RWPE2 (cell line): Measurements from ENCODE around the gene DLG1.

ENCODE experiments used
- ATAC-seq: fragments of 200-7000 bp; cut with Tn5 transposase; 3 replicates; pipeline ENCODE4 v1.9.1; 2021; ENCODE audit warnings: low read depth
- DNase-seq: peaks from one replicate; pipeline ENCODE4 v3.0.0-alpha.2; 2020; ENCODE audit warnings: low spot score
- H3K27ac ChIP-seq: fragments of 450-650 bp; 2 replicates; pipeline ENCODE4 v1.5.1; 2017; ENCODE audit warnings: mild to moderate bottlenecking; ENCODE audit not compliant: poor library complexity, severe bottlenecking
- H3K27me3 ChIP-seq: fragments of 250-450 bp; sonication (Bioruptor Pico); 2 replicates; pipeline ENCODE4 v1.5.1; 2021; ENCODE audit warnings: mild to moderate bottlenecking, moderate library complexity; ENCODE audit not compliant: insufficient read depth, poor library complexity, severe bottlenecking
- H3K36me3 ChIP-seq: fragments of 250-450 bp; sonication (Bioruptor Pico); 2 replicates; pipeline ENCODE4 v1.5.1; 2020; ENCODE audit warnings: low read depth, mild to moderate bottlenecking, moderate library complexity
- H3K4me1 ChIP-seq: fragments of 250-450 bp; sonication (Bioruptor Pico); 2 replicates; pipeline ENCODE4 v1.5.1; 2021; ENCODE audit warnings: mild to moderate bottlenecking, moderate library complexity; ENCODE audit not compliant: insufficient read depth, poor library complexity, severe bottlenecking
- H3K4me3 ChIP-seq: fragments of 250-450 bp; sonication (Bioruptor Pico); 2 replicates; pipeline ENCODE4 v1.5.1; 2021; ENCODE audit warnings: mild to moderate bottlenecking, moderate library complexity; ENCODE audit not compliant: severe bottlenecking
- H3K9me3 ChIP-seq: fragments of 250-450 bp; sonication (Bioruptor Pico); 2 replicates; pipeline ENCODE4 v1.5.1; 2021; ENCODE audit warnings: mild to moderate bottlenecking, moderate library complexity; ENCODE audit not compliant: severe bottlenecking
- TF ChIP-seq, protein P1 (sequence below): fragments of 450-650 bp; IDR thresholded peaks from one replicate; pipeline ENCODE4 v1.5.1; 2017; ENCODE audit warnings: mild to moderate bottlenecking, moderate library complexity; ENCODE audit not compliant: poor library complexity, severe bottlenecking

The DLG1 gene

DNA sequence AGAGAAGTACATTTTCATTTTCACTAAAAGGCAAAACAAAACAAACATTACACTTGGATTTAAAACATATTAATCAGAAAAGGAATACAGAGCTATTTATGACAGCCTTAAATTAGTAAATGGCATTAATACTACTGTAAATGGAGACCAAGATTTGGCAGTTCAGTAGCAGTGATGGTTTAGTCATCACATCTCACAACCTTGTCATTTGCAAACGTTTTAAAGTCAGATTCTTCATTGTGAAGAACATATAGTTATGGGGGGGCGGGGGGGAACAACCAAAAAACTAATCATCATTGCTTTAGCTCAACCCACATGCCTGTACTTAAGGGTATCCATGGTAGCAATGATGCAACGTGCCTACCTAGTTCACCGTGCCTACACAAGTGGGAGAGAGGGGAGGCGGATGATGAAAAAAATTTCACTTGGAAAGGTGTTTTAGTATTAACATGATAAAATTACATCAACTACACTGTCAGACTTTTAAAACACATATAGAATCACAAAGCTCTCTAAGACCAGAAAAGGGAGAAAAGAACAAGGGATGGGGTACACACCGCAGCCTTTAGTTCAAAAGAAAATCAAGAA, 40.1 kb downstream of the DLG1 start:
- TF ChIP-seq, protein P1, sequence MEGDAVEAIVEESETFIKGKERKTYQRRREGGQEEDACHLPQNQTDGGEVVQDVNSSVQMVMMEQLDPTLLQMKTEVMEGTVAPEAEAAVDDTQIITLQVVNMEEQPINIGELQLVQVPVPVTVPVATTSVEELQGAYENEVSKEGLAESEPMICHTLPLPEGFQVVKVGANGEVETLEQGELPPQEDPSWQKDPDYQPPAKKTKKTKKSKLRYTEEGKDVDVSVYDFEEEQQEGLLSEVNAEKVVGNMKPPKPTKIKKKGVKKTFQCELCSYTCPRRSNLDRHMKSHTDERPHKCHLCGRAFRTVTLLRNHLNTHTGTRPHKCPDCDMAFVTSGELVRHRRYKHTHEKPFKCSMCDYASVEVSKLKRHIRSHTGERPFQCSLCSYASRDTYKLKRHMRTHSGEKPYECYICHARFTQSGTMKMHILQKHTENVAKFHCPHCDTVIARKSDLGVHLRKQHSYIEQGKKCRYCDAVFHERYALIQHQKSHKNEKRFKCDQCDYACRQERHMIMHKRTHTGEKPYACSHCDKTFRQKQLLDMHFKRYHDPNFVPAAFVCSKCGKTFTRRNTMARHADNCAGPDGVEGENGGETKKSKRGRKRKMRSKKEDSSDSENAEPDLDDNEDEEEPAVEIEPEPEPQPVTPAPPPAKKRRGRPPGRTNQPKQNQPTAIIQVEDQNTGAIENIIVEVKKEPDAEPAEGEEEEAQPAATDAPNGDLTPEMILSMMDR = no peak
- H3K27ac ChIP-seq = peak overlapping the region; percentile 21
- ATAC-seq (no peak), DNase-seq (no peak)
- no peaks in the 10 kb centered on the region for H3K27me3 ChIP-seq
- H3K4me3 ChIP-seq = no peak overlapping the region
- peaks cover 8% of the 10 kb centered on the region for H3K36me3 ChIP-seq
- peaks cover 33% of the 10 kb centered on the region for H3K4me1 ChIP-seq
- no peaks in the 10 kb centered on the region for H3K9me3 ChIP-seq

DNA sequence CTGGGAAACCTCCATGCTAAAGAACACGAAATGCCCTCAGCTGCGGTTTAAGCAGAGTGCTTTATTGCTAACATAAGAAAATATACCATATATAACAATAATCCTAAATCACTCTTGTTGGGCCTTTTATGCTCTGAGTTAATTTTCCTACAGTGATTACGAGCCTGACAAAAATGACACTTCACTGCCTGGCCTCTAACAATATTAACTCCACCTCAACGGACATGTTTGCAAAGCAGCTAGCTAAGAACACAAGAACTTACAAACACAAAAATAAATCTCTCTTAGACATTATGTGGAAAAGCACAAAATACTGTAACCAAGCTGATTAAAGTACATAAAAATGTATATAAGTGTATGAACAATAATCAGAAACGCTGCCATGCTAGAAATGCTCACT, 40.7 kb downstream of the DLG1 start:
- Histone ChIP-seq H3K9me3 (no peaks in the 10 kb centered on the region), H3K27me3 (no peaks in the 10 kb centered on the region), H3K27ac (peak overlapping the region; percentile 21), H3K4me1 (peaks cover 33% of the 10 kb centered on the region), H3K36me3 (peaks cover 4% of the 10 kb centered on the region), H3K4me3 (no peak overlapping the region)
- no peak for DNase-seq
- ATAC-seq = no peak
- TF ChIP-seq, protein P1 = no peak

DNA sequence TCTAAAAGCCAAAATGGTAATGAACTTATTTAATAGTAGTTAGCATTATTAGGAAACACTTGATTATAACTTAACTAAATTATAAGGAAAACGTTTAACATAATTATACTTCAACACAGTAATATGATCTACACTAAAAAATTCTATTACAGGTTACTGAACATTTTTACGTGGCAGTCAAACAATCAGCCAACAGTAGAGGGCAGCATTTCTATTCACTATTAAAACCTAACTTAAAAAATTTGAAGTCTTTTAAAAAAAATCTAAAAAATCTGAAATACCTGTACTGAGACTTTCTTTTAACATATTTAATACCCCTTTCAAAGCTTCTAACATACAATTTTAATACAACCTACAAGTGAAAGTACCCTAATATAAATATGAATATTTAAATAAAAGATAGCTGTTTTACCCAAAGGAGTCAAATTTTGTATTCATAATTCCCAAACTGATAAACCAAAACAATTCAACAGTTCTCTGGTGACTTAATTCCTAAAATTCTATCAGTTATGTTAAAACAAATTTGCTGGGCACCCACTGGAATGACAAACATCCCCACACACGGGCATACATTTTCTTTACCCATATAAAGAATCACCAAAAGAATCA, 41.5 kb downstream of the DLG1 start:
- Histone ChIP-seq H3K4me1 (peaks cover 33% of the 10 kb centered on the region), H3K9me3 (no peaks in the 10 kb centered on the region), H3K4me3 (no peak overlapping the region), H3K36me3 (peaks cover 4% of the 10 kb centered on the region), H3K27ac (peak overlapping the region; percentile 21), H3K27me3 (no peaks in the 10 kb centered on the region)
- ATAC-seq = no peak
- TF ChIP-seq, protein P1 = peak; percentile 88
- DNase-seq = no peak

DNA sequence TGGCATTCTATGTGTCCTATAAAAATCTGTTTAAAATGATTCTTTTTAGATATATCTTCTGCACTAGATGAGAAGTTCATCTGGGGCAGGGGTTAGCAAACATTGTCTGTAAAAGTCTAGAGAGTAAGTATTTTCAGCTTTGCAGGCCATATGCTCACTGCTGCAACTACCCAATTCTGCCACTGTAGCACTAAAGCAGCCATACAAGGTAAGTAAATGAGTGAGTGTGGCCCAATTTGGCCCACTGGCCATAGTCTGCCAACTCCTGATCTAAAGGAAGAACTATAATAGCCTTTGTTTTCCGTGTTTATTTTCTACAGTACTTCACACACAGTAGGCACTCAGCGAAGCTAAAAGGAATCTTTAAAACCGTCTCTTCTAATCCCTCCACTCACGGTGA, 42.3 kb downstream of the DLG1 start:
- Histone ChIP-seq H3K36me3 (peaks cover 10% of the 10 kb centered on the region), H3K27me3 (no peaks in the 10 kb centered on the region), H3K9me3 (no peaks in the 10 kb centered on the region), H3K27ac (no peak overlapping the region), H3K4me1 (peaks cover 33% of the 10 kb centered on the region), H3K4me3 (no peak overlapping the region)
- TF ChIP-seq, protein P1 = no peak
- ATAC-seq (no peak), DNase-seq (no peak)
